H1 (cell line): ENCODE results near the gene PTH1R. TPM values are rescaled to one million over a fixed set of nuclear protein-coding genes. Genes with fewer than 3 reads are reported as not detected.

Experiments used
- CTCF ChIA-PET: fragments of 300-600 bp; sonication (Branson Sonifier 250); formaldehyde crosslinking; loops from one replicate; lab custom pipeline; 2021; ENCODE audit not compliant: partially characterized antibody; lab: Charles Lee
- POLR2A ChIA-PET: fragments of 300-600 bp; sonication (Branson Sonifier 250); formaldehyde crosslinking; loops from one replicate; lab custom pipeline; 2021; ENCODE audit warnings: inconsistent platforms; ENCODE audit not compliant: partially characterized antibody; lab: Charles Lee
- DNase-seq, 2 experiments: peaks; one replicate each; pipeline versions ENCODE4 v3.0.0 to v3.0.0-alpha.2; 2010 to 2022; ENCODE audit warnings: low spot score in 2 of 2, low read depth in 1 of 2, mixed read lengths in 1 of 2
- FAIRE-seq: peaks from 2 replicates; lab custom pipeline; 2011; peaks lifted over from hg19 to GRCh38; lab: Jason Lieb, UNC
- H2AFZ ChIP-seq: 2 replicates; pipeline ENCODE4 v1.8.1; 2012; ENCODE audit warnings: low read length, inconsistent platforms
- H2AK5ac ChIP-seq: 2 replicates; pipeline ENCODE4 v1.6.1; 2013; ENCODE audit warnings: low read depth, low read length
- H2BK120ac ChIP-seq: replicated peaks from 2 replicates; pipeline ENCODE3; 2013; ENCODE audit warnings: low read depth, low read length, inconsistent platforms
- H2BK12ac ChIP-seq: 2 replicates; pipeline ENCODE4 v1.6.1; 2013; ENCODE audit warnings: low read depth, low read length
- H2BK15ac ChIP-seq: 2 replicates; pipeline ENCODE4 v1.6.1; 2013; ENCODE audit warnings: low read length
- H2BK20ac ChIP-seq: 2 replicates; pipeline ENCODE4 v1.6.1; 2013; ENCODE audit warnings: low read length
- H2BK5ac ChIP-seq: 2 replicates; pipeline ENCODE4 v1.6.1; 2013; ENCODE audit warnings: low read depth, low read length
- H3K14ac ChIP-seq: 2 replicates; pipeline ENCODE4 v1.6.1; 2013; ENCODE audit warnings: inconsistent platforms; ENCODE audit not compliant: insufficient read length
- H3K18ac ChIP-seq: 2 replicates; pipeline ENCODE4 v1.6.1; 2013; ENCODE audit warnings: low read length; ENCODE audit errors: extremely low read depth
- H3K23ac ChIP-seq: 2 replicates; pipeline ENCODE4 v1.6.1; 2013; ENCODE audit warnings: inconsistent platforms; ENCODE audit not compliant: insufficient read length
- H3K23me2 ChIP-seq: 2 replicates; pipeline ENCODE4 v1.6.1; 2013; ENCODE audit warnings: low read depth, low read length
- H3K27ac ChIP-seq: 2 replicates; pipeline ENCODE4 v1.6.1; 2011; ENCODE audit warnings: low read depth, low read length, inconsistent platforms
- H3K27me3 ChIP-seq, 4 experiments: replicated peaks in 1 of 4; 1 replicate in 1 of 4; 2 replicates in 3 of 4; pipeline versions ENCODE4 v1.6.1 to v1.8.1; 2011 to 2013; ENCODE audit warnings: low read length in 3 of 4, mild to moderate bottlenecking in 3 of 4, inconsistent platforms in 2 of 4, mixed read lengths in 2 of 4, moderate library complexity in 1 of 4; ENCODE audit not compliant: control insufficient read depth in 3 of 4, insufficient read depth in 3 of 4; ENCODE audit errors: extremely low read depth in 1 of 4
- H3K36me3 ChIP-seq, 4 experiments: 2 replicates each; pipeline versions ENCODE4 v1.6.1 to v1.8.1; 2011 to 2013; ENCODE audit warnings: mild to moderate bottlenecking in 4 of 4, low read length in 3 of 4, moderate library complexity in 2 of 4, control low read depth in 1 of 4, inconsistent platforms in 1 of 4; ENCODE audit not compliant: insufficient read depth in 4 of 4, control insufficient read depth in 2 of 4
- H3K4ac ChIP-seq: replicated peaks from 2 replicates; pipeline ENCODE3; 2013; ENCODE audit warnings: low read length, low read depth, mixed read lengths, inconsistent platforms; ENCODE audit not compliant: insufficient read length
- H3K4me1 ChIP-seq, 4 experiments: replicated peaks in 1 of 4; 1 replicate in 1 of 4; 2 replicates in 3 of 4; pipeline versions ENCODE4 v1.6.1 to v1.8.1; 2011 to 2013; ENCODE audit warnings: low read length in 3 of 4, inconsistent platforms in 2 of 4, mixed read lengths in 1 of 4; ENCODE audit not compliant: insufficient read depth in 4 of 4, control insufficient read depth in 3 of 4
- H3K4me2 ChIP-seq, 2 experiments: 2 replicates each; pipeline versions ENCODE4 v1.6.1 to v1.8.1; 2011 to 2013; ENCODE audit warnings: low read depth in 2 of 2, low read length in 2 of 2, control low read depth in 1 of 2, inconsistent platforms in 1 of 2, mild to moderate bottlenecking in 1 of 2; ENCODE audit not compliant: insufficient read depth in 1 of 2
- H3K4me3 ChIP-seq, 4 experiments: fragments of 200-600, 300-600 bp in 1 of 4; sonication (generic), shearing (Covaris generic), sonication (Bioruptor Twin) in 1 of 4; 2 replicates each; pipeline versions ENCODE4 v1.5.1 to v1.8.1; 2011 to 2016; ENCODE audit warnings: low read length in 4 of 4, low read depth in 3 of 4, control low read depth in 2 of 4, inconsistent platforms in 2 of 4, mild to moderate bottlenecking in 2 of 4, mixed read lengths in 1 of 4, moderate library complexity in 1 of 4; ENCODE audit not compliant: insufficient read depth in 2 of 4; ENCODE audit errors: extremely low read depth in 1 of 4
- H3K56ac ChIP-seq: replicated peaks from 2 replicates; pipeline ENCODE3; 2013; ENCODE audit warnings: low read depth, mild to moderate bottlenecking, mixed read lengths, low read length, inconsistent platforms; ENCODE audit not compliant: insufficient read length
- H3K79me1 ChIP-seq: 2 replicates; pipeline ENCODE4 v1.6.1; 2013; ENCODE audit warnings: low read depth, low read length, control low read depth
- H3K79me2 ChIP-seq, 2 experiments: 2 replicates each; pipeline versions ENCODE4 v1.6.1 to v1.8.1; 2012 to 2013; ENCODE audit warnings: low read length in 2 of 2, mild to moderate bottlenecking in 2 of 2, inconsistent platforms in 1 of 2; ENCODE audit not compliant: insufficient read depth in 2 of 2, control insufficient read depth in 1 of 2
- H3K9ac ChIP-seq, 4 experiments: replicated peaks in 1 of 4; 1 replicate in 1 of 4; 2 replicates in 3 of 4; pipeline versions ENCODE4 v1.6.1 to v1.8.1; 2011 to 2013; ENCODE audit warnings: low read depth in 3 of 4, low read length in 3 of 4, control low read depth in 2 of 4, mild to moderate bottlenecking in 2 of 4, moderate library complexity in 2 of 4, inconsistent platforms in 1 of 4; ENCODE audit errors: extremely low read depth in 1 of 4
- H3K9me3 ChIP-seq, 2 experiments: 2 replicates each; pipeline versions ENCODE4 v1.6.1 to v1.8.1; 2012 to 2013; ENCODE audit warnings: mild to moderate bottlenecking in 2 of 2, moderate library complexity in 2 of 2, control low read depth in 1 of 2, inconsistent platforms in 1 of 2, low read depth in 1 of 2, low read length in 1 of 2, mixed read lengths in 1 of 2; ENCODE audit not compliant: insufficient read depth in 2 of 2
- H4K20me1 ChIP-seq, 2 experiments: replicated peaks in 1 of 2; 2 replicates each; pipeline versions ENCODE3 to v1.8.1; 2011 to 2013; ENCODE audit warnings: inconsistent platforms in 2 of 2, low read length in 2 of 2, mild to moderate bottlenecking in 1 of 2; ENCODE audit not compliant: insufficient read depth in 2 of 2, control insufficient read depth in 1 of 2
- H4K5ac ChIP-seq: 2 replicates; pipeline ENCODE4 v1.6.1; 2013; ENCODE audit warnings: low read length, low read depth, mixed read lengths, inconsistent platforms; ENCODE audit not compliant: insufficient read length
- H4K8ac ChIP-seq: 2 replicates; pipeline ENCODE4 v1.8.0; 2013; ENCODE audit warnings: mild to moderate bottlenecking, moderate library complexity, low read length, inconsistent platforms; ENCODE audit not compliant: insufficient read depth; ENCODE audit errors: extremely low read depth
- H4K91ac ChIP-seq: replicated peaks from 2 replicates; pipeline ENCODE3; 2013; ENCODE audit warnings: low read length, mixed read lengths, inconsistent platforms; ENCODE audit not compliant: insufficient read length
- GABPA ChIP-seq: IDR thresholded peaks from 2 replicates; pipeline ENCODE4 v1.6.1; 2011; ENCODE audit warnings: mild to moderate bottlenecking, low read length, moderate library complexity, borderline replicate concordance; ENCODE audit not compliant: insufficient read depth
- POLR2A ChIP-seq, 2 experiments: IDR thresholded peaks; 1 replicate in 1 of 2; 2 replicates in 1 of 2; pipeline ENCODE4 v1.6.1; 2011; ENCODE audit warnings: low read depth in 2 of 2, low read length in 2 of 2, mild to moderate bottlenecking in 2 of 2; ENCODE audit errors: control extremely low read depth in 1 of 2
- WGBS, 2 experiments: shearing (Covaris generic) in 1 of 2; methylation state at CpG; one replicate each; pipeline versions ENCODE4 v1.1.6 to v1.1.7; 2013 to 2015; ENCODE audit warnings: low lambda C conversion rate in 2 of 2, mixed read lengths in 2 of 2, inconsistent platforms in 1 of 2, low coverage in 1 of 2, missing lambda C conversion rate in 1 of 2; ENCODE audit not compliant: insufficient replicate concordance in 2 of 2, insufficient coverage in 1 of 2, insufficient read length in 1 of 2; ENCODE audit errors: extremely low coverage in 1 of 2, missing lambda C conversion rate in 1 of 2; 5-methylcytosine and 5-hydroxymethylcytosine counted together
- polyA plus RNA-seq, 7 experiments: library from polyadenylated mRNA; depleted of rRNA in 3 of 7; stranded (reverse) in 5 of 7; unstranded in 2 of 7; fragments of >200 nt in 5 of 7; fragments of 200-250 nt in 2 of 7; gene quantifications; 1 replicate in 5 of 7; 2 replicates in 1 of 7; 4 replicates in 1 of 7; pipeline versions ENCODE4 v1.2.1 to v1.2.3, GENCODE V29; 2011 to 2013; ENCODE audit warnings: missing spikeins in 2 of 7, mixed read lengths in 2 of 7
- total RNA-seq: library from RNA; stranded (reverse); fragmentation: NEBNext Ultra II Directional; extraction: Animal tissue kit (Norgen Biotek cat#: 25700); gene quantifications from 2 replicates; pipeline ENCODE4 v1.2.1, GENCODE V29; 2021

The PTH1R gene
- total and polyA plus RNA-seq, 2 of the 8 experiments (the other 6 are each of a cell fraction or from before 2014, with no cell fraction given) = 0.57 to 1.5 TPM

DNA sequence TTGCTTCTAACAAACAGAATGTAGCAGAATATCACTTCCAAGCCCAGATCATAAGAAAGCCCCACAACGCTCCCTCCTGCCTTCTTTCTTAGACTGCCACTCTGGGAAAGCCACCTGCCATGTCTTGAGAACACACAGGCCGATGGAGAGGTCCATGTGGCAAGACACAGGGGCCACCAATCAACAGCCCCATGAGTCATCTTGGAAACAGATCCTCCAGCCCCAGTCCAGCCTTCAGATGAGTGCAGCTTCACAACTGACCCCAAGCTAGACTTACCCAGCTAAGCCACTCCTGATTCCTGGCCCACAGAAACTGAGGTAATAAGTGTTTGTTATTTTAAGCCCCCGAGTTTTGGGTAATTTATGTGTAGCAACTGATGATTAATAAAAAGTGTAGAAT, 39.7 kb downstream of the PTH1R start:
- H3K4me2 ChIP-seq = no peak overlapping the region
- H2BK12ac ChIP-seq = no peak overlapping the region
- no peaks in the 10 kb centered on the region for H3K23me2 ChIP-seq
- no peaks in the 10 kb centered on the region for H3K79me2 ChIP-seq
- H2AK5ac ChIP-seq = no peak overlapping the region
- no peak for FAIRE-seq
- no peak overlapping the region for H3K18ac ChIP-seq
- 93% methylated on average over 3 of the region's 3 CpGs; no CpG with 5 or more reads in 1 of the 2 experiments for WGBS, 2 experiments
- peaks cover 0 to 1% of the 10 kb centered on the region in 2 experiments for H4K20me1 ChIP-seq
- no peak overlapping the region for H3K23ac ChIP-seq
- no peak overlapping the region for H3K56ac ChIP-seq
- no peak overlapping the region for H3K14ac ChIP-seq
- no peak overlapping the region for H4K5ac ChIP-seq
- H2BK15ac ChIP-seq = no peak overlapping the region
- CTCF ChIA-PET = interaction anchor here (1.3 to 9.3 kb wide), 2 partner anchors 8 to 18 kb away, joined by 3 to 99 read pairs; no protein-coding TSS in a partner anchor
- no peak overlapping the region for H2BK120ac ChIP-seq
- H3K4me3 ChIP-seq = no peak overlapping the region
- H2BK20ac ChIP-seq = no peak overlapping the region
- no peak for DNase-seq
- no peak for TF ChIP-seq GABPA
- peak in 1 of 2 experiments; percentile 32; a peak in 1 of 3 replicates for TF ChIP-seq POLR2A (IDR thresholded peaks at IDR 0.05; ENCODE audit: control extremely low read depth in 1 of 2, low read depth in 2 of 2, low read length in 2 of 2)
- H3K4ac ChIP-seq = no peak overlapping the region
- H2BK5ac ChIP-seq = no peak overlapping the region
- H3K27me3 ChIP-seq = no peaks in the 10 kb centered on the region
- H3K9ac ChIP-seq = no peak overlapping the region
- POLR2A ChIA-PET = no interaction called here
- no peak overlapping the region for H4K8ac ChIP-seq
- H3K79me1 ChIP-seq = no peaks in the 10 kb centered on the region
- peaks cover 17 to 44% (median 31%) of the 10 kb centered on the region in 4 experiments; a peak in 7 of 8 replicates for H3K36me3 ChIP-seq
- no peak overlapping the region for H4K91ac ChIP-seq
- no peak overlapping the region for H2AFZ ChIP-seq
- no peaks in the 10 kb centered on the region for H3K4me1 ChIP-seq
- peaks cover 3 to 4% of the 10 kb centered on the region in 2 experiments; a peak in 2 of 4 replicates for H3K9me3 ChIP-seq
- no peak overlapping the region for H3K27ac ChIP-seq
